HFF-Myc (cell line): ENCODE data around the gene LYG2.

Experiments
- DNase-seq: peaks from one replicate; pipeline ENCODE4 v3.0.0-alpha.2; 2011; ENCODE audit warnings: low read depth; ENCODE audit errors: extremely low read depth
- H3K4me3 ChIP-seq: replicated peaks from 2 replicates; pipeline ENCODE4 v1.5.1; 2011; ENCODE audit warnings: low read depth, mild to moderate bottlenecking, control low read depth, low read length
- TF ChIP-seq, protein P1 (sequence below): IDR thresholded peaks from 2 replicates; pipeline ENCODE4 v1.5.1; 2012; ENCODE audit warnings: mild to moderate bottlenecking, low read depth, low read length, control low read depth; ENCODE audit errors: missing control alignments

LYG2 gene

DNA sequence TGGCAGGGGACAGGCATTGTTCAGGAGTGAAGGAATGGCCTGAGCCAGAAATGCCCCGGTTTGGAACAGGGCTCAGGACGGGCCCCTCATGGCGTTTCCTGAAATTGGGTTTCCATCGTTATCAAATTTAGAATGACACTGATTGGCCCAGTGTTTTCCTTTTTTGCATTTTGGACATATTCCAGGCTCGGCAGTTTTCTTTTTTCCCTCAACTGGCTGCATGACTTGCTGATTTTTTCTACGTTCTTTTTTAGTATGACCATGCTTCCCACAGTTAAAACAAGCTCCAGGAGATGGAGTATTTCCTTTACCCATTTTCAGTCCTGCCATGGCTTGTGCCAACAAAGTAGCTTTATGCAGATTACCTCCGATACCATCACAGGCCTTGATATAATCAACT, 20.4 kb upstream of the LYG2 start:
- no peak overlapping the region for H3K4me3 ChIP-seq
- TF ChIP-seq, protein P1, sequence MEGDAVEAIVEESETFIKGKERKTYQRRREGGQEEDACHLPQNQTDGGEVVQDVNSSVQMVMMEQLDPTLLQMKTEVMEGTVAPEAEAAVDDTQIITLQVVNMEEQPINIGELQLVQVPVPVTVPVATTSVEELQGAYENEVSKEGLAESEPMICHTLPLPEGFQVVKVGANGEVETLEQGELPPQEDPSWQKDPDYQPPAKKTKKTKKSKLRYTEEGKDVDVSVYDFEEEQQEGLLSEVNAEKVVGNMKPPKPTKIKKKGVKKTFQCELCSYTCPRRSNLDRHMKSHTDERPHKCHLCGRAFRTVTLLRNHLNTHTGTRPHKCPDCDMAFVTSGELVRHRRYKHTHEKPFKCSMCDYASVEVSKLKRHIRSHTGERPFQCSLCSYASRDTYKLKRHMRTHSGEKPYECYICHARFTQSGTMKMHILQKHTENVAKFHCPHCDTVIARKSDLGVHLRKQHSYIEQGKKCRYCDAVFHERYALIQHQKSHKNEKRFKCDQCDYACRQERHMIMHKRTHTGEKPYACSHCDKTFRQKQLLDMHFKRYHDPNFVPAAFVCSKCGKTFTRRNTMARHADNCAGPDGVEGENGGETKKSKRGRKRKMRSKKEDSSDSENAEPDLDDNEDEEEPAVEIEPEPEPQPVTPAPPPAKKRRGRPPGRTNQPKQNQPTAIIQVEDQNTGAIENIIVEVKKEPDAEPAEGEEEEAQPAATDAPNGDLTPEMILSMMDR = no peak
- no peak for DNase-seq

DNA sequence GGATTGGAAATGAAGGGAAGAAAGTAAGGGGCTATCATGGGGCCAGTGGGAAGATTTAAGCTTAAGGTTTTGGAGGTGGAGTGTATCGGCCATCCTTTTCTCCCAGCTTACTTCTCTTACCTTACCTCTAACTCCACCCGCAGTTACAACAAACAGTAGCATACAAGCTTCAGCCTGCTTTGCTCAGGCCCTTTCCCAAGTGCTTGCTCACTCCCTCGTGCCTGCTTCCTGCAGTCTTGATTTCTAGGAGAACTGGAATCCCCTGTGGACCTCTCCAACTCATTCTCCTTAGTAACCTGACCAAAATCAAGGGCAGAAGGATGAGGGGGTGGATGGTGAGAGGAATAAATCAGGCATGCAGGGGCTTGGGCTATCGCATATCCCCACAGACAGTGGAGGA, 5.8 kb upstream of the LYG2 start:
- TF ChIP-seq, protein P1 = no peak
- no peak overlapping the region for H3K4me3 ChIP-seq
- no peak for DNase-seq

DNA sequence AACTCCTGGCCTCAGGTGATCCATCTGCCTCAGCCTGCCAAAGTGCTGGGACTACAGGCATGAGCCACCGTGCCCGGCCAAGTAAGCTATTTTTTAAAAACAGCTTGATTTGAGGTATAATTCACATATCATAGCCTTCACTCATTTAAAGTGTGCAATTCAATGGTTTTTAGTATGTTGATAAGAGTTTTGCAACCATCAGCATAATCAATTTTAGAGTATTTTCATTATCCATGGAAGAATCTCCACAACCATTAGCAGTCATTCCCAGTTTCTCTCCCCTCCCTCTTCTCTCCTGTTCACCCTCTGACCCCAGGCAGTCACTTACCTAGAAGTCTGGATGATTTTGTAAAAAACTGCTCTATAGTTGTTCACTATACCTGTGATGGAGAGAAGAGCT, 4.7 kb upstream of the LYG2 start:
- no peak for DNase-seq
- TF ChIP-seq, protein P1 = no peak
- H3K4me3 ChIP-seq = no peak overlapping the region

DNA sequence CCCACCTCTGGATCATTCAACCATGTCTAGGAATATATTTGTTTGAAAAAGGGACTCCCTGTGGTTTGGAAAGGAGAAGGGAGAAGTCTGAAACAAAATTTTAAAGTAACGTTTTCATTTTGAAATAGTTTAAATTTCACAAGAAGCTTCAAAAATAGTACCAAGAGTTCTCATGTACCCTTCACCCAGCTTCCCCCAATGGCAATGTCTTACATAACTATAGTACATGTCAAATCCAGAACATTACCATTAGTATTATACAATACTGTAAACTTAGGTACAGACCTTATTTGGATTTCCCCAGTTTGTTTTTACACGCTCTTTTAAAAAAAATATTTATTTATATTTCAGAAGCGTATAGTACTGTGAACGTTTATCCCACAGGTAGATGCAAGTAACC, 4.0 kb upstream of the LYG2 start:
- no peak overlapping the region for H3K4me3 ChIP-seq
- no peak for DNase-seq
- TF ChIP-seq, protein P1 = no peak

DNA sequence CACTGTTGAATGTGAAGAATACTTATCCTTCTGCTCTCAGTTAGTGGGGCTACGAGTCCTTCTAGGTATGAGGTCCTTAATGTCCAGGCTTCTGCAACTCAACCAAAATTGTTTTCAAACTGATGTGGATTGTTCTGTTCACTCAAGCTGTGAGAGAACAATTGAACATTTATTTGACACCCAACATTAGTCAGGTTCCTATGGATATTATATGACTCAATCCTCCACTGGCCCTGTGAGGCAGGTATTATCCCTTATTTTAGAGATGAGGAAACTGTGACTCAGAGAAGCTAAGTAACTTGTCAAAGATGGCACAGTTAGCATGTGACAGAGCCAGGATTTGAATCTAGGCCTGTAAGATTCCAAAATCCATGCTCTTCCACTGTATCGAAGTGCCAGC, 1.2 kb upstream of the LYG2 start:
- TF ChIP-seq, protein P1 = no peak
- no peak for DNase-seq
- H3K4me3 ChIP-seq = no peak overlapping the region

DNA sequence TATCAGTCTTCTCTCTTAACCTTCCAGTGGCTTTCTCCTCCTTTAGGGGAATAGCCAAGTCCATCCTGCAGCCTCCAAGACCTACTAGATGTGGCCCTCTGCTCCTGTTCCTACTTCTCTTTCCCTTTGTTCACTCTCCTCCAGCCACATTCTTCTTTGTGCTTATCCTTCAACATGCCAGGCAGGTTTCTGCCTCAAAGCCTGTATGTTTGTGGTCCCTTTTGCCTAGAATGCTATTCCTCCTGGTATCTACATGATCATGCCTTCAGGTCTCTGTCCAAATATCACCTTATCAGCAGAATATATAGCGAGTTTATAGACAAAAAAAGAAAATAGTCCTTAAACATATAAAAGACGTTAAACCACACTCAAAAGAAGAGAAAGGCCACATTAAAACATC, 5.5 kb downstream of the LYG2 start:
- no peak overlapping the region for H3K4me3 ChIP-seq
- no peak for DNase-seq
- TF ChIP-seq, protein P1 = no peak

GRCh38 chr2:99242151-99242550, 13.3 kb downstream of the LYG2 start:
- TF ChIP-seq, protein P1 = no peak

More at GRCh38 chr2:99242151-99242550, 13.3 kb downstream of the LYG2 start:
- H3K4me3 ChIP-seq = no peak overlapping the region
- no peak for DNase-seq
